DMS53 (cell line): ENCODE data around the gene HS2ST1.
"Not testable (repeated sequence)": the region's sequence is repeated elsewhere in the genome, so short reads cannot be mapped to it uniquely, and the experiment has no call there.

Experiments used
- DNase-seq: peaks from one replicate; lab custom pipeline; 2025; lab: John Stamatoyannopoulos, UW

The HS2ST1 gene

GRCh38 chr1:87066708-87067107, 152.3 kb downstream of the HS2ST1 start:
- not testable (repeated sequence) for DNase-seq

GRCh38 chr1:87072411-87072810, 158.0 kb downstream of the HS2ST1 start:
- no peak for DNase-seq

- DNase-seq: no peak
Measured at GRCh38 chr1:87072904-87073303, 158.5 kb downstream of the HS2ST1 start.

DNA sequence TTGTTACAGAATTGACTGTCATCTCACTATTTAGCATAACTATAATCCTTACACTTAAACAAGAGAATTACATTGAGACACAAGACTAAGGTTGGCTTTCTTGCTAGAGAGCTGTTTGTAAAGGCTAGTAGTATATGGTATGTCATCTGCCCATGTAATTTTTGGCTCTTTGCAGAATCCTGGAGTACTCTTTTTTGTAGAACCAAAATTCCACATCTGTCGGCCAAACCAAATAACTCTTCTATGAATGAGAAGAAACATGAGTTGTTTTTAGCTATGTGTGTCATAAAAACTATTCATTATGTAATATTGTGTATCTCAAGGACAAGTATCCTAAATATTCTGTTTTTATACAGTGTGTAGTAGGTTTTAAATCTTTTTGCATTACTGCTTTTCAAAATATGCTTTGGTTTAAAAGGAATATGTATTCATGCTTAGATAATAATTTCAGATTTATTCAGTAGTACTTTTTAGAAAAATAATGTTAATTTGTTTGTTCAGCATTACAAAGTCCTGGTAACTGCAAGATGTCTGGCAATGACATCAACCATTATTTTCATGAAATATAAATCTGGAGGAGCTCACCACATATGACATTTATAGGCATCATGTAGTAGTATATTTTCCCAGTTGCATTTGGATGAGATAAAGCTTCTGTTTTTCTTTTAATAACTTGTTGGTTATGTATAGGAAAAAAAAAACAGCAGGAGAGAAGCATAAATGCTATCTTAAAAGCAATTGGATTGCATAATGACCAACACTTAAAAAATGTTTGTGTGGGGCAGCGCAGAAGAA, 159.8 kb downstream of the HS2ST1 start:
- DNase-seq: no peak

GRCh38 chr1:87077959-87078639, 163.7 kb downstream of the HS2ST1 start:
- no peak for DNase-seq

DNA sequence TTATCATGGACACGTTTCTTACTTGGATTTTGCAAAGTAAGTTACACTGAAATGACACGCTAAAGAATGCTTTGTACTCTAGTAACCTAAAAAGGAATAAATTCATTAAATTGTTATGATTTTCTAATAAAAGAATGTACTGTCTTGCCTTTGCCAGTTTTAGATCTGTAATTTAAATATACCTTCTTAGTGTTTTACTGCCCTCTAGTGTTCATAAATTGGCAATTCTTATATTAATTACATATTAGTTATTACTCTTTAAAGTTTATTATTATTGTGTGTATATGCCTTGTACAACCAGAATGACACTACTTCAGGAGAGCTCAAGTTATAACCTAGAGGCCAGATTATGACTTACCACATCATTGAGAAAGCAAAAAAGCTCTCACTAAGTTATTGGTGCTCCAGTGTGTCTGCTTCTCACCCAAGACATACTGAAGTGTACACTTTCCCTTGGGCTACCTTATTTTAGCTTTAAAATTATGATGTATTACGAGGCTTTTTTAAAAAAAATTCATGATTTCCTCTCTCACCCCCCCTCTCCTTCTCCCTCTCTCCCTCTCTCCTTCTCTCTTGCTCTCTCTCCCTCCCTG, 169.9 kb downstream of the HS2ST1 start:
- DNase-seq: peak; percentile 78

GRCh38 chr1:87086120-87086519, 171.7 kb downstream of the HS2ST1 start:
- DNase-seq: no peak

DNA sequence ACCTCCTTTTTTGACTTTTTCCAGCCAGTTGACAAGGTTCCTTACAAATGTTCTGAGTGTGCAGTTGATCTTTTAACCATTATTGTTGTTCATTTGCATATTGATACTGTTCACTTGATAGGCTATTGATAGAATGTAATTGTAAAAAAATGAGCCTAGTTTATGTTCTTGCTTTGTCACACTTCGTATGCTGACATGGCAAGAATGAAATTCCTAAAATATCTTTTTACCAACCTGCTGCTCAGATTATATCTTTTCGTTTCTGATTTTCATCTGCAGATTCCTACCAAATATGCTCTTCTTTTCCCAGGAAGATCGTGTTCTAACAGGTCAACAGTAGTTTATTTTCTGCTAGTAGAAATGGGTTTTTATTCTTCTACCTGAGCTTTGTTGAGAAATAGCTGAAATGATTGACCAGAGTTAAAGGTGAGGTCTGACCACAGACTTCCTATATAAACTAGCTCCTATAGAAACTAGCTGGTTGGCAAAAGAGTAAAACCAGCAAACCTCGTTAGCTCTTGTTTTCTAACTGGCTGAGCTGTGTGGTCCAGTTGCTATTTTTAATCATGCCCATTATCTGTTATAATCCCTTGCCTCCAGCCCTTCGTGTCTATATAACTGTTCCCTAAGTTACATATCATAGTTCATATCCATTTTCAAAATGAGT, 174.8 kb downstream of the HS2ST1 start:
- no peak for DNase-seq

DNA sequence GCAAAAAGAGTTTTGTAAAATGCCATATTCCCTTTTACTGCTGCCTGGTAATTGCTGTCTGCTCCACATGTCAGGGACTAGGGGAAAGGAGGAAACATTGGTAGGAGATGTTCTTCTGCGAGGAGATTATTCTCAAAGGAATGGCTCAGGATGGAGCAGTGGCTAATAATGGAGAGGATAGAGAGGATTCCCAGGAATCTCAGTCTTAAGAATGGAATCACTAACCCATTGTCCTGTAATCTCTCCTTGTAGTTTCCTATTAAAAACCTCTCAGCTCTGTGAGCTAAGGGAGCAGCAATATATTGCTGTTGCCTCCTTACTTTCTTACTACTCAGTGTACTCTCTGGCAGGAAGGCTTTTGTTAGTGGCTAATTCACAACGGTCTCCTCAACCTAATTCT, 175.4 kb downstream of the HS2ST1 start:
- no peak for DNase-seq

DNA sequence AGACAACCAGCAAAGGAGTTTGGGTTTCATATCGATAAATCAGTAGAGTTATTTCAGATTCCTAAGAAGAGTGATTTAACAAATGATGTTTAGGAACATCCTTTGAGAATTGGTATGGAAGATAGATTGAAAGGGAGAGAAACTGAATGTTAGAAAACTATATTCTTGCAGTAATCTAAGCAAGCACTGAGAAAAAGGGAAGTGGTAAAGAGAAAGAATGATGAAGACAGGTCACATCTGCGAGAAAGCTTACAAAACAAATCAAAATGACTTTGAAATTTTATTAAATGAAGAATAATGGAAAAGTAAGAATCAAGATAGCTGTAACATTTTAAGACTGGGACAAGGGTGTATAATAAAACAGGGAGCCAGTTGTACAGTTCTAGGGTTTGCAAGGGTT, 177.0 kb downstream of the HS2ST1 start:
- DNase-seq: no peak

- no peak for DNase-seq
Measured at GRCh38 chr1:87092846-87093245, 178.4 kb downstream of the HS2ST1 start.

DNA sequence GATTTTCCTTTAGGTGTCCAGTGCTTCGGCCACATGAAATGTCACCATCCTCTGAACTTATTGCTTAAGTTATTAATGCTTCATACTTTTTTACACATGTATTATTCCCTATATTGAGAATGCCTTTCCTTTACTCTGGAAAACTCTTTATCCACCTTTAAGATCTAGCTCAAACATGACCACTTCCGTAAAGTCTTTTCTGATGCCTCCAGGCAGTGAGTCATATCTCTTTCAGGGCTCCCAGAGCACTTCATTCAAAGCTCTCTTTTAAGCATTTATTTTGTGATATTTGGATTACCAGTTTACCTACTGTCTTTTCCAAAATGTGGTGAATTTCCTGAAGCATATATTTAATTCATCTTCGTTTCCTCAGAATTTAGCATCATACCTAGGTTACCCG, 178.9 kb downstream of the HS2ST1 start:
- no peak for DNase-seq

DNA sequence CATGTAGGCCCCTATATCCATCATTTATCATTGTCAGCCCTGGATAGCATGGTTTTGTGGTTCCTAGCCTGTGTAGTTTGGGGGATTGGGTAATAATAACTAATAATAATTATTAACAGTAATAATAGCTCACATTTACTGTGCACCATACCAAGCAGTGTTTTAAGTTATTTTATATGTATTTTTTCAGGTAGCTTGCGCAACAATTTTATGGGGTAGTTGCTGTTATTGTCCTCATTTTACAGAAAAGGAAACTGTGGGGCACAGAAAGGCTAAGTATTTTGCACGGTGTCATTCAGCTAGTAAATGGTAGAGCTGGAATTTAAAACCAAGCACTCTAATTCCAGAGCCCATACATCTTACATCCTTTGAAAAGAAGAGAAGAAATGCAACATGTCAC, 179.8 kb downstream of the HS2ST1 start:
- DNase-seq: no peak

GRCh38 chr1:87100271-87100670, 185.8 kb downstream of the HS2ST1 start:
- no peak for DNase-seq

GRCh38 chr1:87103074-87103473, 188.6 kb downstream of the HS2ST1 start:
- DNase-seq: peak; percentile 32

DNA sequence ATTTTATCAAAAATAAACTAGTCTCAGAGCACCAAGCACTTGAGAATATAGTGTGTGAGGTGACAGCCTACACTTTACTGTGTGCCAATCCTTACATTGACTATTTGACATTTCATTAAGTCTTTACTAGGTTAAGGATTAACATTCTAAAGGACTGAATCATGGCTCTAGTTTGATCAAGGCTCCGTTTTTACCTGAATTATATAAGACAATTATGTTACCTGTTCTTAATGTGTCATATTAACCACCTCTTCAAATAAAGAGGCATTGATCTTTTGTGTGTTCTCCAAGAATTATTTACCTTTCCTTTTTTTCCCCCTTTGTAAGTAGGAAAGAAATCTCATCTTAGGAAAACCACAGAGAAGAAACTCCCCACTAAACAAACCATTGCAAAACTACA, 189.7 kb downstream of the HS2ST1 start:
- no peak for DNase-seq

GRCh38 chr1:87104945-87105344, 190.5 kb downstream of the HS2ST1 start:
- no peak for DNase-seq

DNA sequence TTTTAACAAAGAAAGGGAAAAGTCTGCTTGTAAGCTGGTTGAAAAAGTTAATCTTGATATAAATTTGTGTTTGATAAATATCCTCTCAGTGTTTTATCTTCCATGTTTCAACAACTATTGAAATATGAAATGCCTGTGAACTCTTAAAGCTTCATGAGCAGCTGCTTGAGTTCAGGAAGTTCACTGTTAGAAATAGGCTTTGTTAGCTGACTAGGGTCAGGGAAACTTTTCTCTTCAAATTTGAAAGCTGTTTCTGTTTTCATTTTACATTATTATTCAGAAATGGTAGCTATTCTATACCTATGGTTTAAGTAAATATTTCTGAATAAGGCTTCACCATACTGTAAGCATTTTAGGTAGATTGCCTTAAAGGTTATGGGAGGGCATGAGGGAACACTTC, 191.7 kb downstream of the HS2ST1 start:
- no peak for DNase-seq

- no peak for DNase-seq
Measured at GRCh38 chr1:87106867-87107266, 192.4 kb downstream of the HS2ST1 start.

- DNase-seq: no peak
Measured at GRCh38 chr1:87108228-87108627, 193.8 kb downstream of the HS2ST1 start.

DNA sequence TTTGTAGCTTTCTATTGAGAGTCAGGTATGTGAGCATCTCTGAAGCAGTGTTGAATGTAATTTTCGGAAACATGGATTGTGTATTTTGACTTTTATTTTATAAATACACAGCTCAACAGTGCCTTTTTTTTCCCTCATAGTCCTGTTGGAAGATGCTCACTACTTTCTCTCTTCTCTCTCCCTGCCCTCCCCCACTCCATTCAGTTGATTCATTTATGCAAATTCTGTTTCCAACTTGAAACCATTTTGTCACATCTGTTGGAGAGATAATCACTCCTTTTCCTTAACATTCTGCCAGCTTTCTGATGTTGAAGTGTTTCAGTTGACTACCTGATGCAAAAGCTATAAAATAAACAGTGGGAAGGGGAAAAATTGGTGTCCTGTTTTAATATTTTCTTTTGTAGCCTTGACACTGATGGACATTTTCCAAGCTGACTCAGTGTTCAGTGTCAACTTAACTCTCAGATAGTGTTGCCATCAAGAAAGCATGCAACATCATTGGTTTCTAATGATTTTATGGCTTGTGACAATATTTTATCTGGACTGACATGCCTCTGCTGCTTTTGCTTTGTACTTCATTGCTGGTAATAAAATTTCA, 194.5 kb downstream of the HS2ST1 start:
- no peak for DNase-seq

DNA sequence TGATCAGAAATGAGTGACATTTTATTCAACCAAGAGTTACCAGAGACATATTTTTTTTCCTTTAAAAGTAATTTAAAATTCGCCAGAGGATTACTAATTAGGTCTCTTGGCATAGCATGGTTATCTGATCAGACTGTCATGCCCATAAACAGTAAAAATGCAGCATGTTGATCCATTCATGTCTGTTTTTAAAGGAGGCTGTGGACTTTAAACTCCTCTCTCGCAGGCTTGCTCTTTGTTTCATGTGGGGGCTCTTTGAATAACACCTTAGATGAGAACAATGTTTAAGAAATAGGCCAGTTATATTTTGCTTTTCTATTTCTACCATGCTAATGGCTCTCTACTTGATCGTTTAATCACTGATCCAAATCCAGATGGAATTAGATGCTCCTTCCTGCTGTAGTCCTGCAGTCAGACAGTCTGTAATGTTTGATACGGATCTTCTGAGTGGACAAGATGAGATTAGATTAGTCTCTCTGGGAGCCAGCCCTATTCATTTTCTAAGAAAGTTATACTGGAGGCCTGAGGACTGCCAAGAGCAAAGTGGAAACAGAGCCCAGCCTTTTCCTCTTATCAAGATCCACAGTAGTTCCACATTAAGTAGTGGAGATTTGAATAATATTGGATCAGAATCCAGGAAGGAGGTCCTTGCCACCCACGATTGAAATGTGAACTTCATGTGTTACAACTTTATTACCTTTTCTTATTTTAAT, 197.4 kb downstream of the HS2ST1 start:
- DNase-seq: no peak
